HG03378 (cell line): ENCODE results near the gene CD276.
"Not testable (repeated sequence)": the region's sequence is repeated elsewhere in the genome, so short reads cannot be mapped to it uniquely, and the experiment has no call there.

Experiments used
- ATAC-seq: cut with Tn5 transposase; IDR thresholded peaks from one replicate; pipeline ENCODE4 v1.9.1; 2021; ENCODE audit warnings: mild to moderate bottlenecking, moderate library complexity; ENCODE audit not compliant: unreplicated experiment

The CD276 gene

GRCh38 chr15:73684581-73685455 is 635 bp downstream of the CD276 start:
- no peak for ATAC-seq

- no peak for ATAC-seq
Observed at GRCh38 chr15:73685981-73686380, 1.8 kb downstream of the CD276 start.

GRCh38 chr15:73686781-73687256 is 2.6 kb downstream of the CD276 start:
- no peak for ATAC-seq

GRCh38 chr15:73687351-73687750 is 3.2 kb downstream of the CD276 start:
- ATAC-seq = no peak

GRCh38 chr15:73688455-73688854 is 4.3 kb downstream of the CD276 start:
- ATAC-seq = no peak

GRCh38 chr15:73691396-73691795 is 7.2 kb downstream of the CD276 start:
- ATAC-seq = no peak

- no peak for ATAC-seq
Observed at GRCh38 chr15:73694419-73694818, 10.2 kb downstream of the CD276 start.

GRCh38 chr15:73695773-73696640 is 11.8 kb downstream of the CD276 start:
- ATAC-seq = no peak

- ATAC-seq = no peak
Observed at GRCh38 chr15:73696641-73697001, 12.4 kb downstream of the CD276 start.

- ATAC-seq = no peak
Observed at GRCh38 chr15:73697033-73697467, 12.9 kb downstream of the CD276 start.

GRCh38 chr15:73699249-73700040 is 15.3 kb downstream of the CD276 start:
- no peak for ATAC-seq

GRCh38 chr15:73700041-73700842 is 16.1 kb downstream of the CD276 start:
- ATAC-seq = no peak

- ATAC-seq = not testable (repeated sequence)
Observed at GRCh38 chr15:73702311-73703239, 18.4 kb downstream of the CD276 start.

GRCh38 chr15:73703601-73704000 is 19.4 kb downstream of the CD276 start:
- ATAC-seq = not testable (repeated sequence)

- ATAC-seq = not testable (repeated sequence)
Observed at GRCh38 chr15:73704142-73704868, 20.1 kb downstream of the CD276 start.

GRCh38 chr15:73704869-73705645 is 20.9 kb downstream of the CD276 start:
- no peak for ATAC-seq

GRCh38 chr15:73708691-73709090 is 24.5 kb downstream of the CD276 start:
- ATAC-seq = no peak

GRCh38 chr15:73709241-73709640 is 25.1 kb downstream of the CD276 start:
- no peak for ATAC-seq
